ENCODE data around the gene CNN3.

Gene CNN3

DNA sequence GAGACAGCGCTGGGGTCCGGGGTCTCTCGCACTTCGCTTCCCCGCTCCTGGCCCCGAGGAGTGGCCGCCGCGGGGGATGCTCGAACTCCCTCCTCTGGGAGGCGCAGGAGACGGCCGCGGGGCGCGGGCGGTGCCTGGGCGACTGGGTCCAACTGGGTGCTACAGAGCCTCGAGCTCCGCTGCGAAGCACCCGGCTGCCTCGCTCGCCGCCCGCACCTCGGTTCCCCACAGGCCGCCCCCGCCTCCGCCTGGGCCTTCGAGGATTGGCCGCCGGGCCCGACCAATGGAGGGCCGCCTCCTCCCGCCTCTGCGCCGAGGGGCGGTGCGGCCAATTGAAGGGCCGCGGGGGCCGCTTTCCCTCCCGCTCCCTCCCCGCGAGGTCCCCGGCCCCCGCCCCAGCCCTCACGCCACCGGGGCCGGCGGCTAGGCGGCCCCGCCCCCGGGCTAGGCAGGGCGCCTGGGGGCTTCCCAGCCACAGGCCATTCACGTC lies at the start of gene CNN3:
Gene CNN3, minus strand, starts transcription at position 196 of the 490 bp plus-strand sequence. CDS start 216 bp downstream, outside the sequence.
- peak; percentile 95 for DNase-seq (ENCODE audit: low read depth)
- H3K4me3 ChIP-seq (ENCODE audit: low read depth, low read length), result peak within 1 kb of the TSS; percentile 85
- TF ChIP-seq, protein P1, sequence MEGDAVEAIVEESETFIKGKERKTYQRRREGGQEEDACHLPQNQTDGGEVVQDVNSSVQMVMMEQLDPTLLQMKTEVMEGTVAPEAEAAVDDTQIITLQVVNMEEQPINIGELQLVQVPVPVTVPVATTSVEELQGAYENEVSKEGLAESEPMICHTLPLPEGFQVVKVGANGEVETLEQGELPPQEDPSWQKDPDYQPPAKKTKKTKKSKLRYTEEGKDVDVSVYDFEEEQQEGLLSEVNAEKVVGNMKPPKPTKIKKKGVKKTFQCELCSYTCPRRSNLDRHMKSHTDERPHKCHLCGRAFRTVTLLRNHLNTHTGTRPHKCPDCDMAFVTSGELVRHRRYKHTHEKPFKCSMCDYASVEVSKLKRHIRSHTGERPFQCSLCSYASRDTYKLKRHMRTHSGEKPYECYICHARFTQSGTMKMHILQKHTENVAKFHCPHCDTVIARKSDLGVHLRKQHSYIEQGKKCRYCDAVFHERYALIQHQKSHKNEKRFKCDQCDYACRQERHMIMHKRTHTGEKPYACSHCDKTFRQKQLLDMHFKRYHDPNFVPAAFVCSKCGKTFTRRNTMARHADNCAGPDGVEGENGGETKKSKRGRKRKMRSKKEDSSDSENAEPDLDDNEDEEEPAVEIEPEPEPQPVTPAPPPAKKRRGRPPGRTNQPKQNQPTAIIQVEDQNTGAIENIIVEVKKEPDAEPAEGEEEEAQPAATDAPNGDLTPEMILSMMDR (conservative IDR thresholded peaks at IDR 0.05; ENCODE audit: low read depth, low read length), result peak; percentile 25

DNA sequence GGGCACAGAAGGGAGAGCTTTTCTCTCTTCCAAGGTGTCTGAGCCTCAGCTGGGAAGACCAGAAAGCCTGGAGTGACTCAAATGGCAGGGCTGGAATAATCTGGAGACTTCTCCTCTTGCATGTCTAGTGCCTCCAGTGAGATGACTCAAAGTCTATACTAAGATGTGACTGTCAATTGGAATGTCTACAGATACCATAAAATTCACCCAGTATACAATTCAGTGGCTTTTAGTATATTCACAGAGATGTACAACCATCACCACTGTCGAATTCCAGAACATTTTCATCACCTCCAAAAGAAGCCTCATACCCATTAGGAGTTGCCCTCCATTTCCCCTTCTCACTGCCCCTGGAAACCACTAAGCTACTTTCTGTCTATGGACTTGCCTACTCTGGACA lies 47.9 kb upstream of the CNN3 start:
- no peak overlapping the region for H3K4me3 ChIP-seq (ENCODE audit: low read depth, low read length)
- DNase-seq (ENCODE audit: low read depth), result no peak
- TF ChIP-seq, protein P1 (conservative IDR thresholded peaks at IDR 0.05; ENCODE audit: low read depth, low read length), result no peak

DNA sequence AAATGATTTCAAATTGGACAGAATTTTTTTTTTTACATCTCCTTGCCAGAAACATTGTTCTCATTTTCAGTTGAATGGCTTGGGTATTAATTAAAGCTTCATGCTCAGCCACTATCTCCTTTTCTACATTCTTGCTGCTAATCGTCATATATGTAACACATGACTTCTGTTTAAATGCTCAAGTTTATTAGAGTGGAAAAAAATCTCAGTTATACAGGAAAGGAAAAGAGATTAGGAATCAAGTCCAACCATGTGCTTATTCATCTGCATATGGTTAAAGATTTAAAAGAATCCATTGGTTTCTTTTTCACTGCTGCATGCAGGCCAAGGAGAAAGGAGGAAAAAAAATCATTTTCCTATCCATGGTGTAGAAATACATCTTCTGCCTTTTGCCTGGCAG lies 47.3 kb upstream of the CNN3 start:
- no peak overlapping the region for H3K4me3 ChIP-seq (ENCODE audit: low read depth, low read length)
- TF ChIP-seq, protein P1 (conservative IDR thresholded peaks at IDR 0.05; ENCODE audit: low read depth, low read length), result no peak
- peak; percentile 60 for DNase-seq (ENCODE audit: low read depth)

DNA sequence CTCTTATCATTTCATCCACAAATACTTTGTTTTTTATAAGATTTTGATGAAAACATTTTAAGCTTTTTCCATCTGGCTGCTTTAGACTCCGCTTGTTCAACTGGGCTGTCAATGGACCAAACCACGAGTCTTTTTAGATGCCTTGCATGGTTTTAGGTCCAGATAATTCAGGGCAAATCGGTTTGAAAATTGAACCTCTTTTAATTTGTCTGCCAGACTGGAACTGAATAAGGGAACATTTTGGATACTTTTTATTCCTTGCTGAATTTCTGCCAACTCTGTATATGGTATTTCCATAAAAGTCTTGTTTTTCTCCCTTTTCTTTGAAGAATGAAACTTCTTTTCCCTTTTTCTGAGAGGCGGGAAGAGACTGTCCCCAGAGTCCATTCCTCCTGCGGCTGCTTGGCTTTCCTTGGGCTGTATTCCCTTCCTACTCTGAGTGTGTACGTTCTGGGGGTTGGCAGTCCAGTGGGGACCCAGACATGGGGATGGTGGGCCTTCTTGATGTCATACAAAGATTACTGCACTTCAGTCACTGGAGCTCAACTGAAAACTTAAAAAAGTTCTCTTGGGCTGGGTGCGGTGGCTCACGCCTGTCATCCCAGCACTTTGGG lies 46.5 kb upstream of the CNN3 start:
- DNase-seq (ENCODE audit: low read depth), result no peak
- TF ChIP-seq, protein P1 (conservative IDR thresholded peaks at IDR 0.05; ENCODE audit: low read depth, low read length), result no peak
- no peak overlapping the region for H3K4me3 ChIP-seq (ENCODE audit: low read depth, low read length)

DNA sequence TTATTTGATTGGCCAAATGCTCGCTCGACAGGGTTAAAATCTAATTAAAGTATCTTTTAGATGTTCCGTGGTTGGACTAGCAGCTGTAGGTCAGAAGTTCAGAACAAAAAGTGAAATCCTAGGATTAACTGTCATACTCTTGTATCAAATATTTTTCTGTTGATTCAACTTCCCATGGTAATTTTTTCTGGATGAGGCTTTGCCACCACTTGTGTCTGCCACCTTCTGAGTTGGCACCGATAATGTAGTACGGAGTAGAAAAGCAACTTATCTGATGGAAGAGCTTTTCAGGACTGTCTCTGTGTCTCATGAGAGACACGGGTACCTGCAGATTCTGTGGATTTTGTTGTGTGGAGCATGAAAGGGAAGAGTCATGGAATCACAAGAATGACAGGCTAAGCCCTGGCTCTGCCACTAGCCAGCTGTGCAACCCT lies 44.6 kb upstream of the CNN3 start:
- TF ChIP-seq, protein P1 (conservative IDR thresholded peaks at IDR 0.05; ENCODE audit: low read depth, low read length), result no peak
- DNase-seq (ENCODE audit: low read depth), result peak; percentile 49
- H3K4me3 ChIP-seq (ENCODE audit: low read depth, low read length), result no peak overlapping the region

DNA sequence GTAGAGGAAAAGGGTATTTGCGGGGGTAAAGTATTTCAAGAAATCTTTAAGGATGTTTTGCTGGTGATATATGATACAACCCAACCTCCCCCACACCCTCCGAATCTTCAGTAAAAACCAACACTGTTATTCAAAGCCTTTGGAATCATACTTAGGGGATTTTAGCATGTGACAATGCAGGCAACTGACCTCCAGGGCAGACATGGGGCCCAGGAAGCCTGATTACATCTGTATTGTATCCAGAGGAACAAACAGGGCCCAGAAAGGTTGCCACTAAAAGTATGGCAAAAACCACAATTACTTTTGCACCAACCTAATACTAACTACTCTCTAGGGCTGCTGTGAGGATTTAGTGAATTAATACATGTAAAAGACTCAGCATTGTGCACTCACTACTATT lies 43.9 kb upstream of the CNN3 start:
- DNase-seq (ENCODE audit: low read depth), result peak; percentile 47
- H3K4me3 ChIP-seq (ENCODE audit: low read depth, low read length), result no peak overlapping the region

More for the DNA sequence above, 43.9 kb upstream of the CNN3 start:
- TF ChIP-seq, protein P1 (conservative IDR thresholded peaks at IDR 0.05; ENCODE audit: low read depth, low read length), result no peak

Data from choroid plexus epithelial cell (primary cell).